WI38 (cell line): ENCODE measurements around the gene SLC27A1.

ENCODE experiments used
- H3K4me3 ChIP-seq: 2 replicates; pipeline ENCODE4 v1.5.1; 2011; ENCODE audit warnings: low read depth, mild to moderate bottlenecking, control low read depth, low read length
- TF ChIP-seq, protein P1 (sequence below): IDR thresholded peaks from 2 replicates; pipeline ENCODE4 v1.5.1; 2012; ENCODE audit warnings: low read depth, mild to moderate bottlenecking, control low read depth, low read length

Gene SLC27A1

DNA sequence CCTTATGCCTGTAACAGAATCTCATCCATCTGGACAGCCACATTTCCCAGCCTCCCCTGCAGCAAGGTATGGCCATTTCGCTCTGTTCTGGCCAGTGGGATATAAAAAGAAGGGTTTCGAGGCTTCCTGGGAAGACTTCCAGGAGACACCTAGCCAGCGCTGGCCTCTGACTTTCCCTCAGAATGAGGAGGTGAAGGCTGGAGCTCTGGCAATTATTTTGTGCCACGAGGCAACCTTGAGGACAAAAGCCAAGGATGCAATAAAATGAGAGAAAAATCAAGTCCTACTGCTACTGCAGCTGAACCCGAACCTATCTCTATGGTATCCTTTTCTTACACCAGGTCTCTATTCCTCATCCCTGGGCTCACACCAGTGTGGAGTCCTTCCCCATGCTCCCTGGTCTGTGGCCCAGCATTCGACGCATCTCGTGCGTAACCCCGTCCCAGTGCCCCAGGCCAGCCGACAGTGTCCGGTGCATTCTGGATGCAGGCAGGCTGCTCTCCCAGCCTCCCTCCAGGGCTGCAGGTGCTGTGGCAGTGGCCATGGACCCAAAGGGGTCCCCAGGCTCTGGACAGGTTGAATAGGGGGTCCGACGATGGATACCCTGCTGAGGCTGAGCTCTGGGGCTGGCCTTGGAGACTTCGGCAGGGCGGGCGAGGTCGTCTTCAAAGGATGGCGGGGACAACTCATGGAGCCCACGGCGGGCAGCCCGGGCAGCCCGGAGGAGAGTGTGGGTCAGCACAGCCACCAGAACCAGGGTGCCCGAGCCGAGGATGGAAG lies 34.0 kb upstream of the SLC27A1 start:
- no peak overlapping the region for H3K4me3 ChIP-seq
- TF ChIP-seq, protein P1, sequence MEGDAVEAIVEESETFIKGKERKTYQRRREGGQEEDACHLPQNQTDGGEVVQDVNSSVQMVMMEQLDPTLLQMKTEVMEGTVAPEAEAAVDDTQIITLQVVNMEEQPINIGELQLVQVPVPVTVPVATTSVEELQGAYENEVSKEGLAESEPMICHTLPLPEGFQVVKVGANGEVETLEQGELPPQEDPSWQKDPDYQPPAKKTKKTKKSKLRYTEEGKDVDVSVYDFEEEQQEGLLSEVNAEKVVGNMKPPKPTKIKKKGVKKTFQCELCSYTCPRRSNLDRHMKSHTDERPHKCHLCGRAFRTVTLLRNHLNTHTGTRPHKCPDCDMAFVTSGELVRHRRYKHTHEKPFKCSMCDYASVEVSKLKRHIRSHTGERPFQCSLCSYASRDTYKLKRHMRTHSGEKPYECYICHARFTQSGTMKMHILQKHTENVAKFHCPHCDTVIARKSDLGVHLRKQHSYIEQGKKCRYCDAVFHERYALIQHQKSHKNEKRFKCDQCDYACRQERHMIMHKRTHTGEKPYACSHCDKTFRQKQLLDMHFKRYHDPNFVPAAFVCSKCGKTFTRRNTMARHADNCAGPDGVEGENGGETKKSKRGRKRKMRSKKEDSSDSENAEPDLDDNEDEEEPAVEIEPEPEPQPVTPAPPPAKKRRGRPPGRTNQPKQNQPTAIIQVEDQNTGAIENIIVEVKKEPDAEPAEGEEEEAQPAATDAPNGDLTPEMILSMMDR, result no peak

DNA sequence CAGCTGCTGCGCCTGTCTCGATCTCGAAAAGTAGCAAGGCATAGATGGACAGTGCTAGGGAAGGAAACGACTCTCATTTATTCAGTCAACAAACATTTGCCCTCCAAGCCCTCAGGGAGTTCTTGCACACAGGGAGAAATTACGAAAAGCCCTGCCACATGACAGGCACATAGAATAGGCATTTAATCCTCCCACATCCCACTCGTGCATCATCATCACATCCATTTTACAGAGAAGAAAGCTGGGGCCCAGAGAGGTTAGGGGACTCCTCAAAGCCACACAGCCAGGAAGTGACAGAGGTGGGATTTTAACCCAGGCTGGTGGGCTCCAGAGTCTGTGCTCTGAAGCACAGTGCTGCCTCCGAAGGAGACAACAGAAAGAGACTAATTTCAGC lies 33.5 kb upstream of the SLC27A1 start:
- H3K4me3 ChIP-seq, result no peak overlapping the region
- TF ChIP-seq, protein P1, result no peak

GRCh38 chr19:17441241-17442021 lies 28.9 kb upstream of the SLC27A1 start:
- H3K4me3 ChIP-seq, result no peak overlapping the region
- TF ChIP-seq, protein P1, result peak; percentile 19; the same call in 1 of the 2 replicates

DNA sequence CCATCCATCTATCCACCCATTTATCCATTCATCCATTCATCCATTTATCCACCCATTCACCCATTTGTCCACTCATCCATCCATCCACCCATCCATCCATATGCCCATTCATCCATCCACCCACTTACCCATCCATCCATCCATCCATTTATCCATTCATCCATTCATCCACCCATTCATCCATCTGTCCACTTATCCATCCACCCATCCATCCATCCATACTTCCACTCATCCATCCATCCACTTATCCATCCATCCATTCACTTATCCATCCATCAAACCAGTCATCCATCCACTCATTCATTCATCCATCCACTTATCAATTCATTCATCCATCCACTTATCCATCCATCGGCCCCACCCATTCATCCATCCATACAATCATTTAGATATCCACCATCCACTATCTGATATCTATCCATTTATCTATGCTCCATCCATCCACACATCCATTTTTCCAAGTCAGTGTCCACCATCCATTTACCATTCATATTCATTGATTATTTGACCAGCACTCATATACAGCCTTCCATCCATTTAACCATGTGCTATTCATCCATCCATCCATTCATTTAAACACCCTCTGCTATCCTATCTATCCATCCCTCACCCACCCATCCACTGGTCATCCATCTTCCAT lies 24.7 kb upstream of the SLC27A1 start:
- TF ChIP-seq, protein P1, result no peak
- H3K4me3 ChIP-seq, result no peak overlapping the region

DNA sequence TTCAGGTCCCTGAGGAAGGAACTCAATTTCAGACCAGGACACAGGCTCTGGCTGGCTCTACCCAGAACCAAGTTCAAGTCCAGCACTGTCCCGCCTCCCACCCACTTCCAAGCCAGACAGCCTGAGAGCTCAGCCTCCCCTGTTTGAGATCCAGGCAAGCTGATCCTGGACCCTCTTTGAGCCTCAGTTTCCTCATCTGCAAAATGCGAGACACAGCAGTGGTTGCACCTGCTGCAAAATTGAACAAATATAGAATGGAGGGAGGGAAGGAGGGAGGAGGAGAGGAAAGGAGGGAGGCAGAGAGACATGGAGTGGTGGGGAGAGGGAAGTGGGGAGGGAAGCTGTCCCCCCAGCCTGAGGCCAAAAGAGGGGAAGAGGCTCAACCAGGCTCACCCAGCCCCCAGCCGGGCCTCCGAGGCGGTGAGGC lies 22.6 kb upstream of the SLC27A1 start:
- no peak overlapping the region for H3K4me3 ChIP-seq

GRCh38 chr19:17448131-17448967 lies 22.0 kb upstream of the SLC27A1 start, which contains the start of gene TMEM221:
Gene TMEM221, minus strand, starts transcription at chr19:17448668. Its CDS starts 206 bp downstream, at chr19:17448462.
- TF ChIP-seq, protein P1, result peak; percentile 59
- H3K4me3 ChIP-seq, result peak within 1 kb of the TSS; percentile 43

More for the DNA sequence above, 22.6 kb upstream of the SLC27A1 start:
- TF ChIP-seq, protein P1, result no peak
